Measurements from ENCODE around the gene ARL13B.

- TF ChIP-seq POLR2AphosphoS5 (IDR thresholded peaks at IDR 0.05; ENCODE audit: low read depth, low read length) (no peak), TAF1 (IDR thresholded peaks at IDR 0.05; ENCODE audit: borderline replicate concordance, insufficient read depth, low read length) (no peak), SIN3A (IDR thresholded peaks at IDR 0.05; ENCODE audit: borderline replicate concordance, insufficient read depth, low read length) (no peak)
These were observed 43.4 kb upstream of the ARL13B start for GRCh38 chr3:93936549-93936948.
